ENCODE results near the gene ETNPPL. TPM values are rescaled to one million over a fixed set of nuclear protein-coding genes. Genes with fewer than 3 reads are reported as not detected.

ETNPPL gene
- total RNA-seq, 4 donors from 2014 or later = not detected

GRCh38 chr4:108787106-108787505 lies 24.3 kb upstream of the ETNPPL start:
- 89 to 91% methylated on average over 14 of the region's 14 CpGs for WGBS, 2 donors
- intact Hi-C loops (cut with DNase I; ENCODE audit: low total_unique reads) = no loop called here
- H3K4me3 ChIP-seq (ENCODE audit: low read depth, poor library complexity, severe bottlenecking) = no peak overlapping the region
- DNase-seq (ENCODE audit: low spot score in 2 of 2) = peak in 1 of 2 donors; percentile 72
- TF ChIP-seq CTCF (IDR thresholded peaks at IDR 0.05) = no peak
- TF ChIP-seq POLR2A (IDR thresholded peaks at IDR 0.05) = no peak

GRCh38 chr4:108786351-108786750 lies 23.5 kb upstream of the ETNPPL start:
- intact Hi-C loops (cut with DNase I; ENCODE audit: low total_unique reads) = no loop called here
- 87 to 91% methylated on average over 8 of the region's 8 CpGs for WGBS, 2 donors
- no peak for TF ChIP-seq CTCF (IDR thresholded peaks at IDR 0.05)
- no peak for TF ChIP-seq POLR2A (IDR thresholded peaks at IDR 0.05)

GRCh38 chr4:108783665-108784463 lies 21.0 kb upstream of the ETNPPL start:
- WGBS, 2 donors = 64 to 70% methylated on average over 3 of the region's 3 CpGs
- no peak for DNase-seq (ENCODE audit: low spot score in 2 of 2)
- H3K4me3 ChIP-seq (ENCODE audit: low read depth, poor library complexity, severe bottlenecking) = no peak overlapping the region
- TF ChIP-seq CTCF (IDR thresholded peaks at IDR 0.05) = no peak
- no peak for TF ChIP-seq POLR2A (IDR thresholded peaks at IDR 0.05)
- intact Hi-C loops (cut with DNase I; ENCODE audit: low total_unique reads) = no loop called here

More at GRCh38 chr4:108786351-108786750, 23.5 kb upstream of the ETNPPL start:
- no peak overlapping the region for H3K4me3 ChIP-seq (ENCODE audit: low read depth, poor library complexity, severe bottlenecking)
- peak in 1 of 2 donors; percentile 62 for DNase-seq (ENCODE audit: low spot score in 2 of 2)

GRCh38 chr4:108779958-108780357 lies 17.1 kb upstream of the ETNPPL start:
- no peak overlapping the region for H3K4me3 ChIP-seq (ENCODE audit: low read depth, poor library complexity, severe bottlenecking)
- no peak for TF ChIP-seq POLR2A (IDR thresholded peaks at IDR 0.05)
- TF ChIP-seq CTCF (IDR thresholded peaks at IDR 0.05) = no peak
- no peak for DNase-seq (ENCODE audit: low spot score in 2 of 2)
- intact Hi-C loops (cut with DNase I; ENCODE audit: low total_unique reads) = no loop called here

GRCh38 chr4:108777388-108777787 lies 14.5 kb upstream of the ETNPPL start:
- DNase-seq (ENCODE audit: low spot score in 2 of 2) = no peak
- no peak overlapping the region for H3K4me3 ChIP-seq (ENCODE audit: low read depth, poor library complexity, severe bottlenecking)
- intact Hi-C loops (cut with DNase I; ENCODE audit: low total_unique reads) = no loop called here
- TF ChIP-seq POLR2A (IDR thresholded peaks at IDR 0.05) (no peak), CTCF (IDR thresholded peaks at IDR 0.05) (no peak)
- WGBS, 2 donors = 68 to 83% methylated on average over 2 of the region's 2 CpGs

- DNase-seq (ENCODE audit: low spot score in 2 of 2) = no peak
- H3K4me3 ChIP-seq (ENCODE audit: low read depth, poor library complexity, severe bottlenecking) = no peak overlapping the region
- intact Hi-C loops (cut with DNase I; ENCODE audit: low total_unique reads) = no loop called here
- 81 to 82% methylated on average over 5 of the region's 5 CpGs for whole genome bisulfite sequencing, 2 donors
- no peak for TF ChIP-seq CTCF (IDR thresholded peaks at IDR 0.05)
- no peak for TF ChIP-seq POLR2A (IDR thresholded peaks at IDR 0.05)
Measured at GRCh38 chr4:108775921-108776320, 13.1 kb upstream of the ETNPPL start.
